NCI-H2227 (cell line): ENCODE results near the gene ZNRF2.
A peak's percentile ranks its signal among the peaks of the same experiment; 100 is the strongest.

Experiments
- DNase-seq: peaks from one replicate; lab custom pipeline; 2025; ENCODE audit not compliant: unreplicated experiment; lab: John Stamatoyannopoulos, UW

ZNRF2 gene

DNA sequence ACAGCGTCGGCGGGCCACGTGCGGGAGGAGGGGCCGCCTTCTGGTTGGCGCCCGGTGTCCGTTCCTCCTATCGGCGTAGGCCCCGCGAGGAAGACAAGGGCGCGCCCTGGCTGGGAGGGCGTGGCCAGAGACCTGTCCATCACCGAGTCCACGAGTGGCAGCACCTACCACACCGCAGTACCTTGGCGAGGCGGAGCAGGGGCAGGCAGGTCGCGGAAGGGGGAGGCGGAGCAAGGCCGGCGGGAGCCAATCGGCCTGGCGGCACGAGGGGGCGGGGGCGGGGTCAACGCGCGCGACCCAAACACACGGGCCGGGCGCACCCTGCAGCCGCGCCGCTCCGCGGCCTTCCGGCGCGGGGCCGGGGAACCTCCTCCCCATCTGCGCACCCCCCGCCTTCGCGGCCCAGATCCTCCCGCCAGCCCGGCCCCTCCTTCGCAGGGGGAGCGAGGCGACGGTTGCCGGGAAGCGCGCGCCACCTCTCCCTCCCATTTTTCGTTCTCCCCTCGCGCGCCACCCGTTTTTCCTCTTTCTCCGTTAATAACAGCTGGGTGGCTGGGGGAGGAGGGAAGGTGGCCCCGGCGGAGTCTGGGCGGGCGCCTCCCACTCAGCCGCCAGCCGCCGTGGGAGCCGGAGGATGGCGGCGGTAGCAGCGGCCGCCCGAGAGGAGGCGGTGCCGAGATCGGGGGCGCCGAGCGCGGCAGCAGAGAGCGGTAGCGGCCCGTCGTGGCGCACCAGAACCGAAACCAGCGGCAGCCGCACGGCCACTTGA lies at the start of gene ZNRF2:
Gene ZNRF2 (plus strand): TSS at position 300 of the 769 bp plus-strand sequence. CDS start 761 bp downstream, outside the sequence.
- peak; percentile 98 for DNase-seq

GRCh38 chr7:30237271-30237695 lies 47.1 kb upstream of the ZNRF2 start:
- no peak for DNase-seq

DNA sequence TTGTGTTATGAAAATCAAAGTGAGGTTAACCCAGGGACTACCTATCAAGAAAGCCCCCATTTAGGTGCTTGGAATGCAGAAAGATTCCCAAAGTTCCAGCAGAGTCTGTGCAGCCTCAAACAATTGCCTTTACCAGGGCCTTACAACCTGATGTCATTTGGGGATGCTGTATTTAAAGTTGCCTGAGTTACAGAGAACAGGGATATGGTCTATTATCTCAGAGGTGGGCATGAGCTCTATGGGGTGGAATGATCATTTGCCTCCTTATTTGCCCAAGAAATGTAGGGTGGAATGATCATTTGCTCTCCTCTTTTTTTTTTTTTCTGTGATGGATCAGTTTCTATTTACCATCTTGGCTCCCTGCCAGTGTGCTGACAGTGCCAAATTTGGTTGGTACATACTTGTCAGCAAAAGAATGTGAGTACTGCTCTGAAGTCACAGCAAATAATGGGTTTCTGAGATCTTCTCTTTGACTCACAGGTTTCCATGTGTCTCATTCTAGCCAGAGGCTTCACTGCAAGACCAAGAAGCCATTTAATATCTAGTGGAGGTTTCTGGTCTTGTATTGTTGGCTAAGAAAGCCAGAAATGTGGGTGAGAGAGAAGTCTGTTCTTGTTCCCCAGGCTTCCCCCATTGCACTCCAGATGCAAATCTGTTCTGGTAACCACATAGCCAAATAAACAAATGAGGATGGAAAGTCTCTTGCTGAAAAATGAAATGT lies 45.5 kb upstream of the ZNRF2 start:
- DNase-seq = peak; percentile 46

DNA sequence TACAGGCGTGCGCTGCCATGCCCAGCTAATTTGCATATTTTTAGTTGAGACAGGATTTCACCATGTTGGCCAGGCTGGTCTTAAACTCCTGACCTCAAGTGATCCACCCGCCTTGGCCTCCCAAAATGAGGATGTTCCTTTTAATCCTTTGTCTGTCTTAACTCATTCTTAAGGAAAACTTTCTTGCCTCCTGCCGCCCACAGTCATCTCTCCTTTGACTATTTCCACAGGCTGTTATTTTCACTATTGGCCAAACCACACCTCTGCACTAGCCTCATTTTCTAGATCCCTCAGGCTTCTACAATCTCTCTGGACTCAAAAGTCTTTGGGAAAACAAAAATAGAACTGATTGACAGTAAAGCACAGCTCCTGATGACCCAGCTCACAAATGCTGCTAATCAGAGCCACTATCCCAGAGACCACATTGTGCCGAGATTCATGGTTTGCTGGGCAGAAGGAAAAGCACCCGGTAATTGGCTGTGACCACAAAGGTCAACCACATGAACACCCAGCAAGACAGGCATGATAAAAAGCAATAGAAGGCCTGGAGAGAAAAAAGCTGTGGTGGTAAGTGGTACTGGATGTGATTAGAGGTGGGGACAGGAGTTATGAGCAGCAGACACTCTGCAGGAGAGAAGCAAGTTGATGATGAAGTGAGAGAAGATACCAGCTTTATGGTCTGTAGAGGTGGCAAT lies 44.1 kb upstream of the ZNRF2 start:
- peak; percentile 29 for DNase-seq

GRCh38 chr7:30241767-30242166 lies 42.6 kb upstream of the ZNRF2 start:
- DNase-seq = no peak

GRCh38 chr7:30244340-30244739 lies 40.1 kb upstream of the ZNRF2 start:
- DNase-seq = no peak

DNA sequence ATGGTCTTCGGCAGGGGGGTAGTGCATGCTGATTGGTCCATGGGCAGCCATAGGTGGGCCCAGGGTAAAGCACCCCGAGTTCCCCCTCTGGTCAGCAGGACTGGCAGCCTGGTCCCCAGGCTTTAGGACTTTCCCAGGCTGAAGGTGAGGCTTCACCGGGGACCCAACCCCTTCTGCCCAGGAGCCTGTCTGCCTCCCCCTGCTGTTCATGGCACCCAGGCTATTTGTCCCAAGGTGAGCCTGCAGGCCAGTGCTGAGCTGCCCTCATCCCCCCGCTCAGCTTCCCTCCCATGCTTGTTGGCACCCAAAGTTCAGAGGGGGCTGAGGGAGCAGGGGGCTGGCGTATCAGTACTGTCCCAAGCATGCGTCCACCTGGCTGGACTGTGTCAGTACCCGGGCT lies 38.5 kb upstream of the ZNRF2 start:
- no peak for DNase-seq

DNA sequence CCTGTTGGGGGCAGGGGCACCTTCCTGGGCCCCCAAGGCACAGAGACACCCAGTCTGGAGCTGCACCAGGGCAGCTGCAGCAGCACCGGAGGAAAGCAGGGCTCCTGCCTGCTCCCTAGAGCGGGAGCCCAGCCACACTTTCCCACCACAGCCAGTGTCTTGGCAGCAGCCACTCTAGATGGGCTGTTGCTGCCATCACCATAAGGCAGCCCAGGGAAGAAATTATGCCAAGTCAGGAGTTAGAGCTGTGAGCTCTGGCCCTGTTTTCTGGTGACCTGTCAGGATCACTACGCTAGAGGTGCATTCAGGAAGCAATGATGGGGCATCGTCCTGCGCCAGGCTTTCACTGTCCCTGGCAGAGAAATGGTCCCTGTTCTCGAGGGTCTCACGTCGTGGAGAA lies 38.0 kb upstream of the ZNRF2 start:
- DNase-seq = no peak

- peak; percentile 19 for DNase-seq
Observed at GRCh38 chr7:30247541-30248401, 36.6 kb upstream of the ZNRF2 start.

GRCh38 chr7:30249316-30249715 lies 35.1 kb upstream of the ZNRF2 start:
- no peak for DNase-seq

GRCh38 chr7:30249986-30250774 lies 34.2 kb upstream of the ZNRF2 start:
- DNase-seq = no peak

DNA sequence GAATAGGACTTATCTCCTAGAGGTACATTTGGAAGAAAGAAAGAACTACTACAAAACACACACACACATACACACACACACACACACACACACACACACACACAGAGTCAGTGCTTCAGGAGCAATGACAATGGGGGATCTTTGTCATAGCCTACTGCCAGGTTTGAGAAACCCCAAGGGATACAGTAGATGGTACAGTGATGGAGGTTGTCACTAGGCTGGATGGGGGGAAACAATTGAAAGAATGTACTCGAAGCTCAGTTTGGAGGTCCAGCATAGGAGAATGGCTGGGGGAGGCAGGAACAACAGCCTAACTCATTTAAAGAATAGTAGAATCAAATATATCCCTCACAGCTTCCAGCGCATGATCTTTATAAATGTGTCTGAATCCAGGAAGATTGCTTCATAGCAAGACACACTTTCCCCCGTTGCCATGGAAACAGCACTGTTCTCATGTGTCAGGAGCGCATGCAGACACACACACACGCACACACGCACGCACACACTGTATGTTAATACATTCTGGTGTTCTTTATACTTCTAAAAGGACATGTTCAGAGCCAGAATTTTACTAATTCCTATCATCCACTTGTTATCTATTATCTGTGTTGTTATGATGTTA lies 32.6 kb upstream of the ZNRF2 start:
- peak; percentile 47 for DNase-seq

DNA sequence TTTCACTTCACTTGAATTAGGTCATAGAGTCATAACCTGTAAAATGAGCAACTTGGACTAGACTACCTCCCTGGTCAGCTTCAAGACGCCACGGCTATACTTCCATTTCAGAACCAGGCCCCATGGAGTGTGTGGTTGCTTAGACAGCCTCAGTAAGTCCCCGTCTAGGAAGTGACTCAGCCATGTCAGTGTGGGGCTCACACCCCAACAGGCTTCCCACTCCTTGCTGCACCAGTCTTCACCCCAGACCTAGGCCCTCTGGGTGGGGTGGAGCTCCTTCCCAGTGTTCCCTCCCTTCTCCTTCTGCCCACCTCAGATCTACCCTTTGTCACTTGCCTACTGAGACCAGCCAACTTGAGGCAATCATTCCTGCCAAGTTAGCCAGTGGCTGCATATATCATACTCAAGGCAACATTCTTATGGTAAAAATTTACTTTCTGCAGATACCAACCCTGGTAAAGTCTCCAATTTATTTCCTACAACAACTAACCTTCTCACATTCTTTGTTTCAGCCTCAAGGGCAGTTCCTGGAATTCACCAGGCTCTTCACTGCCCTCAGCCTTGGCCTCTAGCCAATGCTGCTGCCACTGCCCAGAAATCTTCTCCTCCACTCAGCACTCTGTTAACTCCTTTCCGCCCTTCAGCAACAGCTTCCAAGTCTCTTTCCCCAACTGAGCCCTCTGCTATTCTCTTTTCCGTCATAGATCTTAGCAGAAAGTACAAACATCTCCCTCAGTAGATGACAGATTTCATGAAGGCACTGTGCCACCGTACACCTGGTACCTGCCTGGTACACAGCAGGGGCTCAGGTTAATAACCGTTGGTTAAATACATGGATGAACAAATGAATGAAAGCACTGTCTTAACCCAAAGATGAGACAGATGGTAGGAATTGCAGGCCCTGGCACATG lies 31.3 kb upstream of the ZNRF2 start:
- DNase-seq = no peak

DNA sequence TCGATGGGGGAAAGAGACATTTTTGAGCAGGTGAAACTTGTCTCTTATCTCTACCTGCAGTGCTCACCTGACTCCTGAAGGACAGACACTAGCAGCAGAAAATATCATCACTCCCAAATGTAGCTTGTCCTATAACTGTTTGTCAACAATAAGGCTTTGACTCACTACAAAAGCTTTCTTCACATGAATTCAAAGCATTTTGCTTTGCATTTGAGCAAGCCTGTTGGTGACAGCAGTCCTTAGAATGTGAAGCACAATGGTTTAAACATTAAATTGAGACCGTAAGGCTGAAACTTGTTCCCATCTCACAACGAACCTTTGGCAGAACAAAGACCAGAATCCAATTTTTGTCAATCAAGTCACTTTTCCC lies 30.6 kb upstream of the ZNRF2 start:
- DNase-seq = no peak

DNA sequence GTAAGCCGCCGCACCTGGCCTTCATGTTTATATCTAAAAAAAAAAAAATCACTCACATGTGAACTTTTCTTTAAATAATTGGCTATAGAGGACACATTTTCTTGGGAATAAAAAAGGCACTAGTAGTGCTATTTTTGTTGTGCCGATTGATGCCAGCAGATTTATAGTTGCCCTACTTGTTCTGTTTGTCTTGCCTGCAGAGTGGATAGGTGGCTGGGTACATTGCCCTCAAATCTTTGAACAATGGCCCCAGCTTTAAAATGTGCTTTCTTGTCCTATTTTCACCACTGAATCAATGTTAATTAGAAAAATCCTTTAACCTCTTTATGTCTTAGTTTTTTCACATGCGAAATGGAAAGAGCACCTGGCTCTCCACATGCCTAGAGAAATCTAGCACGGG lies 30.1 kb upstream of the ZNRF2 start:
- no peak for DNase-seq

DNA sequence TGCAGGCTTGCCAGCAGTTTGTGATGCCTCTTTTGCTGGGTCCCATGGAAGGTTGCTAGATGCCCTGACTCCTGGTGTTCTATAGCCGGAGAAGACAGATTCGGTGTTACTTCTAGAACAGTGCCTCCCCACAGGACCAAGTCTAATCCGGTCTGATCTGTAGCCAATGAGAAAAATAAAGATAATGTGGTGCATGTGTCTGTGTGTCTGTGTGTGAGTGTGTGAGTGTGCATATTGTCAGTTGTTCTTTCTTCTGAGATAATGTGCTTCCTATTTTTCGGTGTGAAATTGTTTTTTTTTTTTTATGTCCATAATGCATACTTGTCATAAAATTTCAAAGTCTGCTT lies 29.7 kb upstream of the ZNRF2 start:
- DNase-seq = no peak

DNA sequence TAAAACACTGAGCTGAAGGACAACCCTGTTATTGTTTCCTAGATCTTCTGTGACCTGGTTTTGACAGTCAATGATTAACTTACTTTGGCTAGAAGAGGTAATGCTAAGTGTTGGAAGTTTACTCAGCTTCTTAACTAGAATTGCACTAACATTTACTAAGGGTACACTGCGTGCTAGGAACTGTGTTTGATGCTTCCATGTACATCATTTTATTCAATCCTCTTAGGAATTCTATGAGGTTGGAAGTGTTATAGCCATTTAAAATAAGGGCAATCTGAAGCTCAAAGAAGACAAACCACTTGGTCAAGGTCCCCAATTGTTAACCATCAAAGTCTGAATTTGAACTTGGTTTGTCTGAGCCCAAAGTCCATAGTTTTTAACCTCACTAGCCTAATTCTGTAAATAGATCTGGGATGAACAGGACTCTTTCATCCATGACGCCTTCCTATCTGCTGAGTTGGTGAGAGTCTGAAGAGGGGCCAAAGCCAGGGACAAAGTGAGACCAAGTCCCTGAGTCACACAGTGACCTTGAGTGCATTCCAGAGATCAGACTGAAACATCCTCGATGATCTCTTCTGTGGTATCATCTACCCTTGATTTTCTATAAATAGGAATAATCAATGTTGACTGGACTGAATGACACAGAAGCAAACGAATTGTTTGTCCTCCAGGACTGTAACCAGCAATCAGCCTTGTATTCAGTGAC lies 29.2 kb upstream of the ZNRF2 start:
- no peak for DNase-seq

GRCh38 chr7:30256349-30256858 lies 28.0 kb upstream of the ZNRF2 start:
- DNase-seq = no peak
